Stromal cell of bone marrow (primary cell): ENCODE data around the gene OGA.

Experiments
- DNase-seq: peaks from one replicate; pipeline ENCODE4 v3.0.0-alpha.2; 2012; ENCODE audit warnings: low read depth

The OGA gene

GRCh38 chr10:101774589-101775272 lies 43.5 kb downstream of the OGA start:
- no peak for DNase-seq

GRCh38 chr10:101773923-101774588 lies 44.2 kb downstream of the OGA start:
- no peak for DNase-seq

- no peak for DNase-seq
Observed at GRCh38 chr10:101772895-101773761, 45.1 kb downstream of the OGA start.

- no peak for DNase-seq
Observed at GRCh38 chr10:101772017-101772894, 46.0 kb downstream of the OGA start.

- DNase-seq: no peak
Observed at GRCh38 chr10:101771380-101771779, 46.9 kb downstream of the OGA start.

GRCh38 chr10:101770331-101771215 lies 47.7 kb downstream of the OGA start:
- DNase-seq: no peak

GRCh38 chr10:101769541-101770180 lies 48.6 kb downstream of the OGA start:
- no peak for DNase-seq

GRCh38 chr10:101768791-101769170 lies 49.5 kb downstream of the OGA start:
- DNase-seq: no peak

- no peak for DNase-seq
Observed at GRCh38 chr10:101767966-101768790, 50.1 kb downstream of the OGA start.

GRCh38 chr10:101767600-101767945 lies 50.7 kb downstream of the OGA start:
- DNase-seq: no peak

- no peak for DNase-seq
Observed at GRCh38 chr10:101766753-101767599, 51.3 kb downstream of the OGA start.

- no peak for DNase-seq
Observed at GRCh38 chr10:101766306-101766705, 51.9 kb downstream of the OGA start.

- no peak for DNase-seq
Observed at GRCh38 chr10:101763141-101763846, 55.0 kb downstream of the OGA start.

- DNase-seq: no peak
Observed at GRCh38 chr10:101762736-101763135, 55.5 kb downstream of the OGA start.

GRCh38 chr10:101761226-101761625 lies 57.0 kb downstream of the OGA start:
- no peak for DNase-seq

GRCh38 chr10:101760510-101760909 lies 57.7 kb downstream of the OGA start:
- DNase-seq: no peak

GRCh38 chr10:101759309-101760247 lies 58.7 kb downstream of the OGA start:
- no peak for DNase-seq
